IMR-90 (cell line): ENCODE data around the gene GRIK3. TPM values are rescaled to one million over a fixed set of nuclear protein-coding genes. Genes with fewer than 3 reads are reported as not detected.

Source experiments
- ATAC-seq: fragments of 200-7000 bp; cut with Tn5 transposase; 2 replicates; pipeline ENCODE4 v1.9.1; 2020; ENCODE audit warnings: low read depth, mild to moderate bottlenecking, moderate library complexity
- BruUV-seq: library from RNA; stranded (reverse); fragments of 400-500 nt; replicated peaks from 2 replicates; lab custom pipeline; 2021; lab: Mats Ljungman, UMichigan
- CTCF ChIA-PET: fragments of 300-600 bp; formaldehyde crosslinking; extraction: SDS; loops from one replicate; lab custom pipeline; 2021; ENCODE audit warnings: antibody characterized with exemption; lab: Yijun Ruan, JAX
- POLR2A ChIA-PET: fragments of 300-600 bp; sonication (Branson Sonifier 250); formaldehyde crosslinking; loops from one replicate; lab custom pipeline; 2022; ENCODE audit warnings: antibody characterized with exemption; ENCODE audit not compliant: unreplicated experiment; lab: Charles Lee
- DNase-seq: peaks from one replicate; pipeline ENCODE4 v3.0.0; 2013
- H2AFZ ChIP-seq: replicated peaks from 2 replicates; pipeline ENCODE3; 2013; ENCODE audit warnings: low read length, mild to moderate bottlenecking; ENCODE audit not compliant: poor library complexity
- H2AK5ac ChIP-seq: 2 replicates; pipeline ENCODE4 v1.6.1; 2013; ENCODE audit warnings: low read depth, low read length, inconsistent platforms
- H2AK9ac ChIP-seq: replicated peaks from 2 replicates; pipeline ENCODE3; 2013; ENCODE audit warnings: mild to moderate bottlenecking, low read depth, low read length, moderate library complexity; ENCODE audit not compliant: poor library complexity
- H2BK120ac ChIP-seq: 2 replicates; pipeline ENCODE4 v1.6.1; 2013; ENCODE audit warnings: low read depth, low read length, inconsistent platforms
- H2BK15ac ChIP-seq: 3 replicates; pipeline ENCODE4 v1.6.1; 2013; ENCODE audit warnings: low read depth, low read length, inconsistent platforms
- H2BK20ac ChIP-seq: 2 replicates; pipeline ENCODE4 v1.6.1; 2013; ENCODE audit warnings: low read depth, mild to moderate bottlenecking, inconsistent platforms, low read length, moderate library complexity
- H2BK5ac ChIP-seq: 2 replicates; pipeline ENCODE4 v1.6.1; 2013; ENCODE audit warnings: mild to moderate bottlenecking, low read depth, low read length, inconsistent platforms; ENCODE audit not compliant: poor library complexity, severe bottlenecking
- H3K14ac ChIP-seq: replicated peaks from 2 replicates; pipeline ENCODE4 v1.6.1; 2013; ENCODE audit warnings: low read depth, low read length, inconsistent platforms
- H3K18ac ChIP-seq: 2 replicates; pipeline ENCODE4 v1.6.1; 2013; ENCODE audit warnings: low read depth, low read length, control low read depth
- H3K23ac ChIP-seq: 2 replicates; pipeline ENCODE4 v1.6.1; 2013; ENCODE audit warnings: low read depth, low read length, inconsistent platforms
- H3K27ac ChIP-seq: 2 replicates; pipeline ENCODE4 v1.5.1; 2013; ENCODE audit warnings: mild to moderate bottlenecking, control low read depth, low read length; ENCODE audit not compliant: insufficient read depth
- H3K27me3 ChIP-seq: 2 replicates; pipeline ENCODE4 v1.6.1; 2013; ENCODE audit warnings: low read length; ENCODE audit not compliant: control insufficient read depth, insufficient read depth
- H3K36me3 ChIP-seq: 2 replicates; pipeline ENCODE4 v1.6.1; 2013; ENCODE audit warnings: low read length, mixed read lengths; ENCODE audit not compliant: control insufficient read depth, insufficient read depth
- H3K4ac ChIP-seq: 2 replicates; pipeline ENCODE4 v1.6.1; 2013; ENCODE audit warnings: low read depth, low read length, inconsistent platforms
- H3K4me1 ChIP-seq: 2 replicates; pipeline ENCODE4 v1.6.1; 2013; ENCODE audit warnings: low read length, mixed read lengths; ENCODE audit not compliant: control insufficient read depth, insufficient read depth
- H3K4me2 ChIP-seq: 2 replicates; pipeline ENCODE4 v1.6.1; 2013; ENCODE audit warnings: low read depth, mild to moderate bottlenecking, control low read depth, low read length, moderate library complexity
- H3K4me3 ChIP-seq: 2 replicates; pipeline ENCODE4 v1.5.1; 2013; ENCODE audit warnings: low read depth, mild to moderate bottlenecking, control low read depth, low read length, moderate library complexity; ENCODE audit not compliant: insufficient read depth
- H3K56ac ChIP-seq: 2 replicates; pipeline ENCODE4 v1.6.1; 2013; ENCODE audit warnings: low read length, inconsistent platforms; ENCODE audit not compliant: insufficient read depth; ENCODE audit errors: extremely low read depth
- H3K79me1 ChIP-seq, 2 experiments: 2 replicates each; pipeline ENCODE4 v1.6.1; 2013; ENCODE audit warnings: low read length in 2 of 2, inconsistent platforms in 1 of 2, low read depth in 1 of 2
- H3K9ac ChIP-seq: 2 replicates; pipeline ENCODE4 v1.6.1; 2013; ENCODE audit warnings: low read depth, low read length, control low read depth
- H3K9me1 ChIP-seq: 2 replicates; pipeline ENCODE4 v1.6.1; 2013; ENCODE audit warnings: low read length, inconsistent platforms; ENCODE audit not compliant: insufficient read depth
- H3K9me3 ChIP-seq: 2 replicates; pipeline ENCODE4 v1.6.1; 2013; ENCODE audit warnings: low read length; ENCODE audit not compliant: control insufficient read depth, insufficient read depth
- H4K20me1 ChIP-seq: 2 replicates; pipeline ENCODE4 v1.6.1; 2013; ENCODE audit warnings: low read length, inconsistent platforms; ENCODE audit not compliant: insufficient read depth
- H4K5ac ChIP-seq: 2 replicates; pipeline ENCODE4 v1.6.1; 2013; ENCODE audit warnings: mild to moderate bottlenecking, low read depth, low read length, control low read depth
- H4K8ac ChIP-seq, 2 experiments: 2 replicates each; pipeline ENCODE4 v1.6.1; 2013; ENCODE audit warnings: low read depth in 2 of 2, low read length in 2 of 2, control low read depth in 1 of 2, inconsistent platforms in 1 of 2
- H4K91ac ChIP-seq: 2 replicates; pipeline ENCODE4 v1.6.1; 2013; ENCODE audit warnings: low read depth, low read length, inconsistent platforms; ENCODE audit not compliant: insufficient read depth
- BHLHE40 ChIP-seq: fragments of 150-350 bp; IDR thresholded peaks from 2 replicates; pipeline ENCODE4 v1.6.1; 2016; ENCODE audit warnings: mild to moderate bottlenecking, low read depth, low read length
- CHD1 ChIP-seq: IDR thresholded peaks from 2 replicates; pipeline ENCODE4 v1.6.1; 2012; ENCODE audit warnings: low read depth, low read length, improper control_type of control experiment
- NFE2L2 ChIP-seq: fragments of 150-350 bp; IDR thresholded peaks from 2 replicates; pipeline ENCODE4 v1.6.1; 2016; ENCODE audit warnings: low read depth, mild to moderate bottlenecking, low read length
- WGBS, 2 experiments: methylation state at CpG; one replicate each; pipeline versions ENCODE4 v1.1.5 to v1.1.7; 2013; ENCODE audit warnings: missing lambda C conversion rate in 2 of 2; ENCODE audit not compliant: insufficient read length in 1 of 2; ENCODE audit errors: extremely low coverage in 2 of 2; 5-methylcytosine and 5-hydroxymethylcytosine counted together
- dilution Hi-C: fragments of 300-500 bp; cut with HindIII; formaldehyde crosslinking; loops from one replicate; pipeline ENCODE4 v1.14.3; 2018; ENCODE audit warnings: low sequenced_read_pairs; ENCODE audit not compliant: unreplicated experiment
- in situ Hi-C: fragments of 300-500 bp; cut with MboI; formaldehyde crosslinking; loops from 3 replicates; pipeline ENCODE4 v1.14.3; 2019; ENCODE audit warnings: low sequenced_read_pairs, inconsistent platforms, mixed read lengths
- intact Hi-C: fragments of 100-400 bp; cut with micrococcal nuclease; formaldehyde crosslinking; loops from 2 replicates; pipeline ENCODE4 v1.10.0; 2022
- polyA plus RNA-seq, 3 experiments: library from polyadenylated mRNA; depleted of rRNA; stranded (reverse); fragments of >200 nt; gene quantifications; 2 replicates each; pipeline ENCODE4 v1.2.3, GENCODE V29; 2012; ENCODE audit warnings: low replicate concordance in 1 of 3
- total RNA-seq: library from RNA; depleted of rRNA; stranded (reverse); fragments of >200 nt; gene quantifications from 2 replicates; pipeline ENCODE4 v1.2.3, GENCODE V29; 2012
- TF ChIP-seq, protein P1 (sequence below): fragments of 150-350 bp; IDR thresholded peaks from 2 replicates; pipeline ENCODE4 v1.6.1; 2016; ENCODE audit warnings: low read depth, mild to moderate bottlenecking, low read length, moderate library complexity, borderline replicate concordance

Gene GRIK3
- total and polyA plus RNA-seq, 2 of the 4 experiments (the other 2 are of a cell fraction) = not detected

DNA sequence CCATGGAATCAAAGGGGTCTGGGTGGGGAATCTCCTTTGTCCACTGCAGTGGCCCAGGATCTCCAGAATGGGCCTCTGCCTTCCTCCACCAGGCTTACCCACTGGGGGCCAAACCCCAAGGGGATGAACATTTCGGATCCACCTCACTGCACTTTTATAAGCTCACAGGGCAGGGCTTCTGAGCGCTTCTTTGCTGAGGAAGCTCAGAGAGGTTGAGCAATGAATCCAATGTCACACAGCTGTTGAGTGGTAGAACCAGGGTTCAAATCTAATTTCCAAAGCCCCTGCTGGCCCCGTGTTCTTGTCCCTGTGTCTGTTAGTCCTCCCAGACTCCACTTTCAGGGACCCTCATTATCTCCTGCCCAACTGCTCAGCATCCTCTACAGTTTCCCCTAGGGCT, 250.8 kb downstream of the GRIK3 start:
- no peaks in the 10 kb centered on the region for H3K36me3 ChIP-seq
- no peak overlapping the region for H2AK9ac ChIP-seq
- POLR2A ChIA-PET = no interaction called here
- no peaks in the 10 kb centered on the region for H3K79me1 ChIP-seq
- H2BK15ac ChIP-seq = no peak overlapping the region
- H3K14ac ChIP-seq = no peak overlapping the region
- no peak overlapping the region for H4K8ac ChIP-seq
- dilution Hi-C loops = no loop called here
- H3K27ac ChIP-seq = no peak overlapping the region
- H3K18ac ChIP-seq = no peak overlapping the region
- no peak overlapping the region for H3K4me2 ChIP-seq
- WGBS, 2 experiments = 0% methylated on average over 1 of the region's 3 CpGs; no CpG with 5 or more reads in 1 of the 2 experiments
- no peak overlapping the region for H2AK5ac ChIP-seq
- no peak overlapping the region for H2BK20ac ChIP-seq
- H3K4me3 ChIP-seq = no peak overlapping the region
- no peak overlapping the region for H3K4ac ChIP-seq
- no TSS peak for BruUV-seq
- DNase-seq (no peak), ATAC-seq (no peak)
- intact Hi-C loops = no loop called here
- H2BK120ac ChIP-seq = no peak overlapping the region
- H3K9ac ChIP-seq = no peak overlapping the region
- no peaks in the 10 kb centered on the region; the same call in 1 of the 2 replicates for H4K20me1 ChIP-seq
- no peak overlapping the region for H3K56ac ChIP-seq
- CTCF ChIA-PET = interaction anchor here (0.6 kb wide), 1 partner anchor 20 kb away, joined by 3 read pairs; no protein-coding TSS in a partner anchor
- no peak overlapping the region for H4K5ac ChIP-seq
- H3K9me3 ChIP-seq = no peaks in the 10 kb centered on the region
- in situ Hi-C loops = no loop called here
- no peak overlapping the region for H4K91ac ChIP-seq
- TF ChIP-seq CHD1 = no peak
- no peak for TF ChIP-seq NFE2L2
- TF ChIP-seq, protein P1, sequence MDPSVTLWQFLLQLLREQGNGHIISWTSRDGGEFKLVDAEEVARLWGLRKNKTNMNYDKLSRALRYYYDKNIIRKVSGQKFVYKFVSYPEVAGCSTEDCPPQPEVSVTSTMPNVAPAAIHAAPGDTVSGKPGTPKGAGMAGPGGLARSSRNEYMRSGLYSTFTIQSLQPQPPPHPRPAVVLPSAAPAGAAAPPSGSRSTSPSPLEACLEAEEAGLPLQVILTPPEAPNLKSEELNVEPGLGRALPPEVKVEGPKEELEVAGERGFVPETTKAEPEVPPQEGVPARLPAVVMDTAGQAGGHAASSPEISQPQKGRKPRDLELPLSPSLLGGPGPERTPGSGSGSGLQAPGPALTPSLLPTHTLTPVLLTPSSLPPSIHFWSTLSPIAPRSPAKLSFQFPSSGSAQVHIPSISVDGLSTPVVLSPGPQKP = no peak
- TF ChIP-seq BHLHE40 = no peak
- no peaks in the 10 kb centered on the region for H3K27me3 ChIP-seq
- H2BK5ac ChIP-seq = no peak overlapping the region
- H3K9me1 ChIP-seq = no peaks in the 10 kb centered on the region
- no peak overlapping the region for H2AFZ ChIP-seq
- H3K23ac ChIP-seq = no peak overlapping the region
- H3K4me1 ChIP-seq = no peaks in the 10 kb centered on the region
